ENCODE measurements around the gene NIPA2. TPM values are rescaled to one million over a fixed set of nuclear protein-coding genes. Genes with fewer than 3 reads are reported as not detected.

Gene NIPA2
- total RNA-seq, 4 donors from 2014 or later, result 33.2 to 66.9 (median 52.7) TPM

GRCh38 chr15:22867886-22868285, 29.4 kb downstream of the NIPA2 start:
- WGBS, 2 donors, result 84 to 95% methylated on average over 6 of the region's 6 CpGs
- H3K9me3 ChIP-seq, result no peaks in the 10 kb centered on the region
- no peak for DNase-seq (ENCODE audit: low spot score in 2 of 2)
- no peak overlapping the region for H3K27ac ChIP-seq
- H3K27me3 ChIP-seq, result no peaks in the 10 kb centered on the region
- TF ChIP-seq CTCF (IDR thresholded peaks at IDR 0.05), result no peak
- TF ChIP-seq POLR2A (IDR thresholded peaks at IDR 0.05), result no peak
- TF ChIP-seq EP300 (IDR thresholded peaks at IDR 0.05), result no peak
- peaks cover 0 to 99% (median 22%) of the 10 kb centered on the region in 3 donors for H3K36me3 ChIP-seq
- H3K4me1 ChIP-seq, result no peaks in the 10 kb centered on the region
- H3K4me3 ChIP-seq, result no peak overlapping the region

- no peak overlapping the region for H3K27ac ChIP-seq
Observed at GRCh38 chr15:22868495-22868894, 30.0 kb downstream of the NIPA2 start.

GRCh38 chr15:22868928-22869327, 30.5 kb downstream of the NIPA2 start:
- WGBS, 2 donors, result 86 to 92% methylated on average over 9 of the region's 9 CpGs
- Histone ChIP-seq H3K27me3 (no peaks in the 10 kb centered on the region), H3K36me3 (peaks cover 0 to 99% (median 22%) of the 10 kb centered on the region in 3 donors), H3K4me3 (no peak overlapping the region), H3K4me1 (no peaks in the 10 kb centered on the region), H3K9me3 (no peaks in the 10 kb centered on the region), H3K27ac (no peak overlapping the region)
- TF ChIP-seq EP300 (IDR thresholded peaks at IDR 0.05) (no peak), POLR2A (IDR thresholded peaks at IDR 0.05) (no peak), CTCF (IDR thresholded peaks at IDR 0.05) (no peak)
- DNase-seq (ENCODE audit: low spot score in 2 of 2), result no peak

More at GRCh38 chr15:22868495-22868894, 30.0 kb downstream of the NIPA2 start:
- H3K4me3 ChIP-seq, result no peak overlapping the region
- 64% methylated on average over 4 of the region's 4 CpGs for WGBS, 2 donors
- no peaks in the 10 kb centered on the region for H3K27me3 ChIP-seq
- no peak for DNase-seq (ENCODE audit: low spot score in 2 of 2)
- H3K4me1 ChIP-seq, result no peaks in the 10 kb centered on the region
- H3K36me3 ChIP-seq, result peaks cover 0 to 99% (median 22%) of the 10 kb centered on the region in 3 donors
- no peak for TF ChIP-seq CTCF (IDR thresholded peaks at IDR 0.05)
- H3K9me3 ChIP-seq, result no peaks in the 10 kb centered on the region

GRCh38 chr15:22869856-22870255, 31.4 kb downstream of the NIPA2 start:
- DNase-seq (ENCODE audit: low spot score in 2 of 2), result no peak
- Histone ChIP-seq H3K36me3 (peaks cover 0 to 99% (median 22%) of the 10 kb centered on the region in 3 donors), H3K9me3 (no peaks in the 10 kb centered on the region), H3K4me1 (no peaks in the 10 kb centered on the region), H3K27ac (no peak overlapping the region), H3K27me3 (no peaks in the 10 kb centered on the region), H3K4me3 (no peak overlapping the region)
- no peak for TF ChIP-seq EP300 (IDR thresholded peaks at IDR 0.05)
- no peak for TF ChIP-seq POLR2A (IDR thresholded peaks at IDR 0.05)
- no peak for TF ChIP-seq CTCF (IDR thresholded peaks at IDR 0.05)
- WGBS, 2 donors, result 92 to 95% methylated on average over 12 of the region's 12 CpGs

- H3K9me3 ChIP-seq, result no peaks in the 10 kb centered on the region
- peaks cover 0 to 99% (median 16%) of the 10 kb centered on the region in 3 donors for H3K36me3 ChIP-seq
- 96 to 97% methylated on average over 11 of the region's 11 CpGs for WGBS, 2 donors
- no peak overlapping the region for H3K27ac ChIP-seq
- TF ChIP-seq CTCF (IDR thresholded peaks at IDR 0.05) (no peak), POLR2A (IDR thresholded peaks at IDR 0.05) (no peak), EP300 (IDR thresholded peaks at IDR 0.05) (no peak)
- no peaks in the 10 kb centered on the region for H3K4me1 ChIP-seq
- no peak for DNase-seq (ENCODE audit: low spot score in 2 of 2)
- no peak overlapping the region for H3K4me3 ChIP-seq
- H3K27me3 ChIP-seq, result no peaks in the 10 kb centered on the region
Observed at GRCh38 chr15:22870865-22871264, 32.4 kb downstream of the NIPA2 start.
